GM03348 (cell line): ENCODE measurements around the gene EXD3.

ENCODE experiments used
- DNase-seq: peaks from one replicate; pipeline ENCODE4 v3.0.0; 2012; ENCODE audit warnings: low spot score

The EXD3 gene

GRCh38 chr9:137317718-137318511 is 105.0 kb downstream of the EXD3 start:
- DNase-seq: peak; percentile 5

GRCh38 chr9:137317021-137317717 is 105.8 kb downstream of the EXD3 start:
- DNase-seq: peak; percentile 6

DNA sequence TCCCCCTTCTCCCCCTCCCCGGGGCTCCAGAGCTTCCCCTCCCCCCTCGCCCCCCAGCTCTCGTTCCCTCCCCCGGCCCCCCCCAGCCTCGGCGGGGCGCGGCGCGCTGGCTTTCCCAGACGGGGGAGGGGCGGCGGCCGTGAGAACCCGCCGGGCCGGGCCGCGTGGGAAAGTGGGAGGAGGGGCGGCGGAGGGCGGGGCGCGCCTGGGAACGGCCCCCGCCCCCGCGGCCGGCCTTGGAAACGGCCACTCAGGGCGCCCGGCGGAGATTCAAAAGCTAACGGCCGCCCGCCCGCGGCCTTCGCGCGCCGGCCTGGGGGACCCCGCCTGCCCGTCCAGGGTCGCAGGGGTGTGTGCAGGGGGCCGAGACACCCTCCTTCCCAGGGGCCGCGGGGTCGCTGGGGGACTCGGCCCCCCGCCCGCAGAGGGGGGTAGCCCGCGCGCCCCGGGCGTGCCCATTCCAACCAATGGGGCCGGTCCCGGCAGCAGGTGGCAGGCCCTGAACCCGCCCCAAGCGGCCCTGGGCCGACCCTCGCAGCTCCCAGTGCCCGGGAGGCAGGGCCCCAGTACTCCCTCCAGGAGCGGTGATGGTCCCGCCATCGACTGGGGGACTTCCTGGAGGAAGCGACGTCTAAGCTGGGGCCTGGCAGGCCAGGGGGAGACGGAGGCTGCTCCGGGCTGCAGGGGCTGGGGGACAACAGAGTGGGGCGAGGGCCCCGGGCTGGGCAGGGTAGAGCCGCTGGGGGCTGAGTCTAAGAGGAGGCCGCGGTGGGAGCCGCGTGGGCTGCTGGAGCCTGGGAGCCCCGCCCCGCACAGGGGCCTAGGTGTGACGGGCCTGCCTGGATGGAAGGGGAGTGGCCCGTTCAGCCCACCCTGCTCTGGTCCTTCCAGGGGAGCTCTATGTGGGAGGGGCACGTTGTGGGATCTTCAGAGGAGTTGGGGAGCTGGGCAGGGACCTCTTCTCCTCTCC is 106.7 kb downstream of the EXD3 start:
- peak; percentile 85 for DNase-seq

DNA sequence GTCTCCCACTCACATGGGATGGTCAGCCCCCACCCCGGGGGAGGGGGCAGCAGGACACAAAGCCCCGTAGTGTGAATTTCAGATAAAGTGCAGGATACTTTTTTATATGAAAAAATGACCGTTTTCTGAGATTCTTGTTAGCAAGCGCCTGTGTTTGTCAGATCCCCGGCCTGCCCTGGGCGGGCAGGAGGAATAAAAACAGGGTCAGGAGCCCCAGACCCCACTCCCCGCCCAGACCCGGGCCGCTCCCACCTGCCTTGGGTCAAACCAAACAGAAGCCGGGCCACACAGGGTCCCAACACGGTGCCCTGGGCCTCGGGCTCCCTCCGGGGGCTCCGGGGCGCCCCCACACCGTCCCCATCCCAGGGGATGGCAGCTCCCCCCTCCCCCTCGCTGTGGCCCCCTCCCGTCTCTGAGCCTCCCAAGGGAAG is 107.4 kb downstream of the EXD3 start:
- DNase-seq: peak; percentile 20

- peak; percentile 8 for DNase-seq
These were observed 108.1 kb downstream of the EXD3 start for GRCh38 chr9:137314561-137315560.

DNA sequence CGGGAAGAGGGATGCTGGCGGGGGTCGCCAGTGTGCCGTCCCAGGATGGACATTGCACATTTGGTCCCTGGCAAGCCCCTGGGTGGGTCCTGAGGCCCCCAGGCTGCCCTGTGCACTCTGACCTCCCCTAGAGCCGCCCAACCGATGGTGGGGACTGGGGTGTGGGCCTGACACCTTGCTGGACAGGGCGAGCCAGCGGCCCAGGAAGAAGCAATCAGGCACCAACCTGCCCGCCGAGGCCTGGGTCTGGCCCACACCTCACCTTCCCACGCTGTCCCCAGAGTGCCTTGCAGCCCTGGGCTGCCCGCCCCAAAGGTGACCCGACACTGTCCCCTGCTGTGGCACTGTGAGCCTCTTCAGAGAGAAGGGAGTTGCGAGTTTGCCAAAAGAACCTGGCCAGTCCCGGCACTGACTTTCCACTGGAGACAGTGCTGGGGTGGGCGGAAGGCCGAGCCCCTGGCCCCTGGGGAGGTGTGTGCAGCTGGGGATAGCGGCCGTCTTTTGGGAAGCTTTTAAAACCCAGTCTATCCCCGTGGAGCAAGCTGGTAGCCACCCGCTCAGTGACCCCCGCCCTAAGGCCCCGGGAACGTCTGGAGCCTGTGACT is 108.9 kb downstream of the EXD3 start:
- peak; percentile 5 for DNase-seq

DNA sequence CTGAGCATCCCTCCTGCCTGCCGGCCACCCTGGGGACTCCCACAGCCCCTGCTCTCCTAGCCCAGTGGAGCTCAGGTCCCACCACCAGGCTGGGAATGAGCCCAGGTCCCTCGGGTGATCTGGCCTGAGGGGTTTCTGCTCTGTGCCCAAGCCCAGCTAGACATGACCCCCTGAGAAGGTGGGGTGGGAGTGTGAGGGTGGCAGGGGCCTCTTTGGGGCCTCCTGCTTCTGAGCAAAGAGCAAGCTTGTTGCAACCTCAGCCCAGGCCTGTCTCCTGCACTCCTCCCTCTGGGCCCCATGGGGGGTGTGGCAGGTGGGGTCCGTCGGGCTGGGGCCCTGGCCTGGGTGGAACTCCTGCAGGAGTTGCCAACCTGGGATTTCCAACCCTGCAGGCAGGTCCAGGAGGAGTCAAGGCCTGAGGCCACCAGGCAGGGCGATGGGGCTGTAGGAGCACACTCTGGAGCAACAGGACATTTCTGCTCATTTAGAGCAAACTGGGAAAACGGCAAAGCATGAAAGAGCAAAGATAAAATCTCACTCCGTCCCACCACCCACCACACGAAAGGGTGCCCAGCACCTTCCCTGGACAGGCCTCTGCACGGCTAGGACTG is 109.5 kb downstream of the EXD3 start:
- DNase-seq: peak; percentile 11

DNA sequence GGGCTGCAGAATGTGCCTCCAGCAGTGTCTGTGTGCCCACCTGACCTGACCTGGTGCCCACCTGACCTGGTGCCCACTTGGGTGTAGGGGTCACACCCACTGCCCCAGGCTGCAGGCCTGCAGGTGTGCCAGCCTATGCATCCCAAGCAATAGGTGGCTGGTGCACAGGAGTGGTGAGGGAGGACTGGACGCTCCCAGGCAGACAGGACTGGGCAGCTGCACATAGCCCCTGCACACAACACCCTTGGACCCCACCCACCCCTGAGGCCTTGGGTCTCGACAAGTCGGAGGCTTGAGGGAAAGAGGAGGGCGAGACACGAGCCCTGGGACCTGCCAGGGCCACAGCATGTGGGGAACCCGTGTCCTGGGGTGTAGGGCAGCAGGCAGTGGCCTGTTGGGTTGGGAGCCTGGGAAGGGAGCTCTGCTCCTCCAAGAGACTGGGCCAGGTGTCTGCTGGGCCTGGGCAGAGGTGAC is 110.1 kb downstream of the EXD3 start:
- DNase-seq: peak; percentile 7

GRCh38 chr9:137311986-137312851 is 110.7 kb downstream of the EXD3 start:
- DNase-seq: peak; percentile 6

DNA sequence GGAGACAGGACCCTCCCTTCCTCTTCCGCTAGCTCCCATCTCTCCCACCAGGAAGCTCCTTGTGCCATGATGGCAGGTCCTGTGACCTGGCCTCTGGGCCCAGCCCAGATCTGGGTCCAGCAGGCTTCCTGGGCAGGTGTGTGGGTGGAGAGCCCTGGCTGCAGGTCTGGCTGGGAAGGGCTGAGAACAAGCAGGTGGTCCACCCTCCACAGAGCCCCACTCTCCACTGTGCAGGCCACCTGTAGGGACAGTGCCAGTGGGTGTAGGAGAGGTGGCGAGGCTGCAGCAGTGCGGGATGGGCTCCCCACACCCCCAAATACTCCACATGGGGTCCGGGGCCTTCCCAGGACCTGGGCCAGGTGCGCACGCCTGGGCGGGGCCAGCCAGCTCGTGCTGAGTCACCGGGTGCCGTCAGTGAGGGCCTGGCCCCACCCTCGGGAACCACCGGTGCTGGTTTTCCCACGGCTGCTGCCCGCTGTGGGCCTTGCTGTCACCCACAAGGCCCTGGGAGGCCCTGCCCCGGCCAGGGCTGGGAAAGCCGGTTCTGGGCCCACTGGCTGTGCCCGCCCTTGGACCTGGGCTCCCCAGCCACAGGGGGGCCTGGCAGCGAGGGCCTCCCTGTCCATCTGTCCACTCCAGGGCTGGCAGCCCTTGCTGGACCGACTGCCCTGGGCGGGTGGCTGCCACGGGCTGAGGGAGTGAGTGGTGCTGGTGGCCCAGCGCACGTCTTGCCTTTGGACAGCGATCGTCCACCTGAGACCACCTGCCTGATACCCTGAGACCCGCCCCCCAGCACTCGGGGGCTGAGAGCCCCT is 111.6 kb downstream of the EXD3 start:
- DNase-seq: peak; percentile 7

DNA sequence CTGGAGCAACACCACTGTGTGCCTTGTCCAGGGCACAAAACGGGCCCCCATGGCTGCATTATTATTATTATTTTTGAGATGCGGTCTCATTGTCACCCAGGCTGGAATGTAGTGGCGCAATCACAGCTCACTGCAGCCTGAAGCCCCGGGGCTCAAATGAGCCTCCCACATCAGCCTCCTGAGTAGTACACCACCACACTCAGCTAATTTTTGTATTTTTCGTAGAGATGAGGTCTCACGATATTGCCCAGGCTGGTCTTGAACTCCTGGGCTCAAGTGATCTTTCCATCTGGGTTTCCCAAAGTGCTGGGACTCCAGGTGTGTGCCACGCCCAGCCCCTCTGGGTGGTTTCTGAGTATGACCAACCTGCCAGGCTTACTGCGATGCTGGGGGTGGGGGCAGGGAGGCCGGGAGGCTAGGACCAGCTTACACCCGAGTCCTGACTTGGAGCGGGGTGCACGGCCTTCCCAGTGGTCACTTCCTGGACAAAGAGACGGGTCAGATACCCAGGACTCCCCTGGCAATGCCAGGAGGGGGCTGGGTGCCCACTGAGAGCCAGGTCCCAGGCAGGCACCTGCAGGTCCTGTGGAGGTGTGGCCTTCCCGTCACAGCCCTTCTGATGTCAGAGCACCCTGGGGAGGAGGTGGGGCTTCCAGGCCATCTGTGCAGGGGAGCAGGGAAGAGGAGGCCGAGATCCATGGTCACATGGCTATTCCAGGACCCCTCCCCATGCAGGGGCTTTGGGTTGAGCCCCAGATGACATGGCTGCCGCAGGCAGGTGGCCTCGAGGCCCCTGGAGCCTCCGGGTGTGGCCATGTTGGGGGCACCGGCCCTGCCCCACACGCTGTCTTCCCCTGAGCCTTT is 112.5 kb downstream of the EXD3 start:
- DNase-seq: peak; percentile 4

DNA sequence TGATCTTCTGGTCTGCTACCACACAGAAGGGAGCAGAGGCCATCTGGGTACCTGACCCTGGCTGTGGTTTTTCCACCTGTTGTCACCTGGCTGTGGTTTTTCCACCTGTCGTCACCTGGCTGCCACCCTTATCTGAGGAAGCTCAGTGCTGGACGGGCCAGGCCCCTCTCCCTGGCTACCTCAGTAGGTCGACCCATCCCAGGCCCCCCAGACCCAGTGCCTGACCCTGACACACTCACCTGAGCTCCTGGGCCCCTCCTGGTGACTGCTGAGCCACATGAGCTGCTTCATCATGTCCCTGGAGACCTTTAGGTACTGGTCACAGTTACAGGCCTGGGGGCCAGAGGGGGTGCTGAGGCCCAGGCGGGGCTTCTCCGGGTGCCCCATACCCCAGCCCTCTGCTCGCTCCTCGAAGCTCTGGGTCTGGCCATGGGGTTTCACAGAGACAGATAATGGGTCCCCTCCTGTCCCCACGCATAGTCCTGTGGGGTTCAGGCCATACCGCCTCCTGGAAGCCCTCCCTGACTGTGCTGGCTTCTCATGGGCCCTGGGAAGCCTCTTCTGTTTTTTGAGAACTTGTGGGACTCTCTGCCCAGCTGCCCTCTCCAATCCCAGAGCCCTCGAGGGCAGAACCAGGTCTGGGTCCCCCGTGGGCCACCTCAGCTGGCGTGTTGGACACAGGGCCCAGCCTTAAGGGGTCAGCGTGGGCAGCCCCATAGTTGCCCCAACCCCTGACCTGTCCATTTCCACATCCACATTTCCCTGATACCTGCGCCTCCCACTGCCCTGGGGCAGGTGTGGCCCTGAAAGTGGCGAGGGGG is 113.4 kb downstream of the EXD3 start:
- DNase-seq: no peak

DNA sequence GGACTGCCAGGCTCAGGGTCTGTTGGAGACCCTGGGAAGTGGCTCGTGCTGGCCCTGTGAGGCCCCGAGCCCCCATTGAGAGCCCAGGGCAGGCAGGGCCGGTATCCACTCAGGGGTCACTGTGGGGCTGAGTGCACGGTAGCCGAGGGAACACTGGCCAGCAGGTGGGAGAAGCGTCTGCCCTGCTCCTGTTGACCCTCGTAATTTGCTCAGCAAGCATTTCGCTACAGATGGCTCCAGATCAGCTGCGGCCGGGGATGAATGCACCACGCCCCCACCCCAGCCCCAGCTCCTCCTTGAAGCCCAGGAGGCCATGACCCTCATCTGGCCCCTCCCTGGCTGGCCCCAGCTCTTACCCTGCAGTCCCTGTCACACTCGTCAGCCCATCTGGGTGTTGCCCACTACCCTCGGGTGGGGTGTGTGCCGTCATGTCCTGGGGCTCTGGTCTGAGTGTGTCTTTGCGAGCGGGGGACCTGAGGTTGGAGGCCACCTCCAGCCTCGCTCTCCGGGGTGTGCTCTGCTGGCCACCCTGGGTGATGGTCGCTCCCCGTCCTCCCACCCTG is 114.8 kb downstream of the EXD3 start:
- DNase-seq: no peak

- DNase-seq: no peak
These were observed 115.5 kb downstream of the EXD3 start for GRCh38 chr9:137307255-137308056.

- no peak for DNase-seq
These were observed 116.1 kb downstream of the EXD3 start for GRCh38 chr9:137306850-137307254.
